Gastrocnemius medialis (tissue), 4 donors: Measurements from ENCODE around the gene PLEKHH2.

Source experiments
- CTCF ChIP-seq, 5 experiments: fragments of 450-650 bp in 3 of 5; fragments of 200-600 bp in 2 of 5; sonication (generic) in 2 of 5; IDR thresholded peaks in 4 of 5; conservative IDR thresholded peaks in 1 of 5; 1 replicate in 4 of 5; 2 replicates in 1 of 5; pipeline ENCODE4 v1.5.1; 2016 to 2019; ENCODE audit warnings: antibody characterized with exemption in 5 of 5, mild to moderate bottlenecking in 3 of 5, moderate library complexity in 3 of 5
- POLR2A ChIP-seq, 2 donors: fragments of 450-650 bp; IDR thresholded peaks; one replicate each; pipeline ENCODE4 v1.6.1; 2017; ENCODE audit warnings: antibody characterized with exemption in 2 of 2, mild to moderate bottlenecking in 2 of 2, moderate library complexity in 2 of 2

GRCh38 chr2:43604674-43605073 is 32.4 kb upstream of the PLEKHH2 start:
- TF ChIP-seq POLR2A (IDR thresholded peaks at IDR 0.05) (no peak), CTCF (IDR thresholded peaks at IDR 0.05 in 4 of 5, conservative IDR thresholded peaks at IDR 0.05 in 1 of 5) (no peak)
